Activated CD4-positive, alpha-beta T cell treated with anti-CD3 and anti-CD28 coated beads, Interleukin-2, Interleukin-6, amounts not matched to agents 100 ng/mL and 50 ng/mL, durations not matched to agents 16 hours and 8 hours (primary cell): Measurements from ENCODE around the gene WBP11.
"Not testable (repeated sequence)": the region's sequence is repeated elsewhere in the genome, so short reads cannot be mapped to it uniquely, and the experiment has no call there.

ENCODE experiments used
- DNase-seq: peaks from one replicate; pipeline ENCODE4 v3.0.0-alpha.2; 2020

WBP11 gene

GRCh38 chr12:14770496-14771461 lies 32.5 kb downstream of the WBP11 start:
- peak; percentile 98 for DNase-seq

- peak; percentile 91 for DNase-seq
These were observed 33.2 kb downstream of the WBP11 start for GRCh38 chr12:14769969-14770495.

- DNase-seq: peak; percentile 56
These were observed 33.8 kb downstream of the WBP11 start for GRCh38 chr12:14769466-14769968.

GRCh38 chr12:14768823-14769405 lies 34.4 kb downstream of the WBP11 start:
- DNase-seq: peak; percentile 41

- DNase-seq: no peak
These were observed 35.7 kb downstream of the WBP11 start for GRCh38 chr12:14767617-14768016.

- no peak for DNase-seq
These were observed 36.5 kb downstream of the WBP11 start for GRCh38 chr12:14766649-14767215.

GRCh38 chr12:14766020-14766419 lies 37.3 kb downstream of the WBP11 start:
- not testable (repeated sequence) for DNase-seq

- no peak for DNase-seq
These were observed 37.9 kb downstream of the WBP11 start for GRCh38 chr12:14765398-14765797.

GRCh38 chr12:14759711-14760280 lies 43.5 kb downstream of the WBP11 start:
- DNase-seq: not testable (repeated sequence)

GRCh38 chr12:14756334-14757143 lies 46.7 kb downstream of the WBP11 start:
- DNase-seq: peak; percentile 9

- no peak for DNase-seq
These were observed 51.3 kb downstream of the WBP11 start for GRCh38 chr12:14751986-14752385.

- DNase-seq: no peak
These were observed 60.2 kb downstream of the WBP11 start for GRCh38 chr12:14743061-14743460.

GRCh38 chr12:14741942-14742341 lies 61.3 kb downstream of the WBP11 start:
- DNase-seq: no peak

- no peak for DNase-seq
These were observed 62.1 kb downstream of the WBP11 start for GRCh38 chr12:14741153-14741552.

- not testable (repeated sequence) for DNase-seq
These were observed 66.8 kb downstream of the WBP11 start for GRCh38 chr12:14736441-14736840.
